Brain microvascular endothelial cell (primary cell): ENCODE data around the gene OR10R2.

ENCODE experiments used
- DNase-seq: peaks from one replicate; pipeline ENCODE4 v3.0.0-alpha.2; 2020
- H3K27ac ChIP-seq: fragments of 250-450 bp; sonication (Bioruptor Pico); 2 replicates; pipeline ENCODE4 v1.5.1; 2020; ENCODE audit warnings: mild to moderate bottlenecking, moderate library complexity
- H3K27me3 ChIP-seq: fragments of 250-450 bp; sonication (Bioruptor Pico); replicated peaks from 2 replicates; pipeline ENCODE4 v1.5.1; 2020; ENCODE audit warnings: mild to moderate bottlenecking
- H3K36me3 ChIP-seq: fragments of 250-450 bp; sonication (Bioruptor Pico); replicated peaks from 2 replicates; pipeline ENCODE4 v1.5.1; 2020; ENCODE audit warnings: mild to moderate bottlenecking
- H3K4me3 ChIP-seq: 2 replicates; pipeline ENCODE4 v1.5.1; 2011; ENCODE audit warnings: low read depth, mild to moderate bottlenecking, control low read depth, low read length, moderate library complexity
- in situ Hi-C: cut with HindIII; loops from 2 replicates; pipeline ENCODE4 v1.10.0; 2017; ENCODE audit warnings: low sequenced_read_pairs, low pct_ligation_motif_present
- TF ChIP-seq, protein P1 (sequence below): IDR thresholded peaks from 2 replicates; pipeline ENCODE4 v1.5.1; 2011; ENCODE audit warnings: low read depth, mild to moderate bottlenecking, moderate library complexity, low read length, control low read depth, inconsistent platforms; ENCODE audit errors: missing control alignments

The OR10R2 gene

DNA sequence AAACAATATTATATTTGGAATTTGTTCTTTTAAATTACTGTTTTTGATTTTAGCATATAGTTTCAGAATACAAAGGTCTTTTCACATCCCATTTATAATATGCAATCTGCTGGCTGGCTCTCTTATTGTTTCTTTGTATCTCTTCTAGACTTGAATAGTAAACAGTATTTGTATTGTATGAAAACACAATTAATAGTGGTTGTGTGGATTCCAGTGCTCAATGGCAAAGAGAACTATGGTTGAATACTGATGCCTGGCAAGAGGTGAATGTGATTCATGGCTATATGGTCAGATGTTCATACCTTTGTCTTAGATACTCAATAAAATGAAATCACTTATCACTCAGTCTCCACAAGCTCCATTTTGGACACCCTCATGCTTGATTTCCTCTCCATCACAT, 44.9 kb downstream of the OR10R2 start:
- Histone ChIP-seq H3K27ac (no peak overlapping the region), H3K27me3 (no peaks in the 10 kb centered on the region), H3K4me3 (no peak overlapping the region), H3K36me3 (no peaks in the 10 kb centered on the region)
- DNase-seq = no peak
- in situ Hi-C loops = no loop called here
- TF ChIP-seq, protein P1, sequence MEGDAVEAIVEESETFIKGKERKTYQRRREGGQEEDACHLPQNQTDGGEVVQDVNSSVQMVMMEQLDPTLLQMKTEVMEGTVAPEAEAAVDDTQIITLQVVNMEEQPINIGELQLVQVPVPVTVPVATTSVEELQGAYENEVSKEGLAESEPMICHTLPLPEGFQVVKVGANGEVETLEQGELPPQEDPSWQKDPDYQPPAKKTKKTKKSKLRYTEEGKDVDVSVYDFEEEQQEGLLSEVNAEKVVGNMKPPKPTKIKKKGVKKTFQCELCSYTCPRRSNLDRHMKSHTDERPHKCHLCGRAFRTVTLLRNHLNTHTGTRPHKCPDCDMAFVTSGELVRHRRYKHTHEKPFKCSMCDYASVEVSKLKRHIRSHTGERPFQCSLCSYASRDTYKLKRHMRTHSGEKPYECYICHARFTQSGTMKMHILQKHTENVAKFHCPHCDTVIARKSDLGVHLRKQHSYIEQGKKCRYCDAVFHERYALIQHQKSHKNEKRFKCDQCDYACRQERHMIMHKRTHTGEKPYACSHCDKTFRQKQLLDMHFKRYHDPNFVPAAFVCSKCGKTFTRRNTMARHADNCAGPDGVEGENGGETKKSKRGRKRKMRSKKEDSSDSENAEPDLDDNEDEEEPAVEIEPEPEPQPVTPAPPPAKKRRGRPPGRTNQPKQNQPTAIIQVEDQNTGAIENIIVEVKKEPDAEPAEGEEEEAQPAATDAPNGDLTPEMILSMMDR = no peak

- H3K27me3 ChIP-seq = no peaks in the 10 kb centered on the region
- no peak overlapping the region for H3K4me3 ChIP-seq
Observed at GRCh38 chr1:158520021-158520420, 48.0 kb downstream of the OR10R2 start.

DNA sequence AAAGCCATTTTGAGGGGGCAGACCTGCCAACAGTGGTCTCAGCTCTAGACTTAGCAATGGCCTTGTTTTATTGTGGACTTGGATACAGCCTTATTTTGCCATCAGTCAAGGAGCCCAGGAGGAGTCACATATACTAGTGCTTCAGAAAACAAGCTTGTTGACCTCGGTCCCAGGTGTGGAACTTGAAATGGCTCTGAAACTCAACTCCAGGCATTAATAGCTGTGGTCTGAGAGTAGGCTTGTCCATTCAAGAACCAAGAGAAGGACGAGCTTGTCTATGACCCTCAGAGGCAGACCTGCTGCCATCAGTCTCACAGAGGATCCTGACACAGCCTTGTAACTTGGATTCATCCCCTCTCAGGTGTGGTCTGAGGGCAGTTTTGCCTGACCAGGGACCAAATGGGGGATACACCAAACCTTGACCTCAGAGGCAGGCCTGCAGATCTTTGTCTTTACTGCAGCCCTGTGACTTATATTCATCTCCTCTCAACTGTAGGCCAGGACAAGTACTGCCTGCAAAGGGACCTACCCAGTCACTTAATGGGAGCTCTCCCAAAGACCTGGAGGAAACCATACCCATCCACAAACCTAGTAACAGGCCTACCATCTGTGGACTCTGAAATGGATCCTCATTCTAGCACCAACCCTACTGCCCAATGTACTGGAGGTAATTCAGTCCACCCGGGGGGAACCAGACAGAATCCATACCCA, 49.1 kb downstream of the OR10R2 start:
- Histone ChIP-seq H3K27me3 (no peaks in the 10 kb centered on the region), H3K4me3 (no peak overlapping the region), H3K27ac (no peak overlapping the region), H3K36me3 (no peaks in the 10 kb centered on the region)
- in situ Hi-C loops = no loop called here
- TF ChIP-seq, protein P1 = no peak
- DNase-seq = no peak

More at GRCh38 chr1:158520021-158520420, 48.0 kb downstream of the OR10R2 start:
- in situ Hi-C loops = no loop called here
- DNase-seq = no peak
- Histone ChIP-seq H3K36me3 (no peaks in the 10 kb centered on the region), H3K27ac (no peak overlapping the region)
- TF ChIP-seq, protein P1 = no peak

GRCh38 chr1:158521666-158522058, 49.6 kb downstream of the OR10R2 start:
- Histone ChIP-seq H3K27me3 (no peaks in the 10 kb centered on the region), H3K27ac (no peak overlapping the region), H3K36me3 (no peaks in the 10 kb centered on the region), H3K4me3 (no peak overlapping the region)
- no peak for DNase-seq
- TF ChIP-seq, protein P1 = no peak
- in situ Hi-C loops = no loop called here

GRCh38 chr1:158527190-158527815, 55.3 kb downstream of the OR10R2 start:
- Histone ChIP-seq H3K36me3 (no peaks in the 10 kb centered on the region), H3K27me3 (no peaks in the 10 kb centered on the region), H3K27ac (no peak overlapping the region), H3K4me3 (no peak overlapping the region)
- TF ChIP-seq, protein P1 = no peak
- in situ Hi-C loops = no loop called here
- DNase-seq = no peak
